OCI-LY7 (cell line): Measurements from ENCODE around the gene VAC14. TPM values are rescaled to one million over a fixed set of nuclear protein-coding genes. Genes with fewer than 3 reads are reported as not detected.

Source experiments
- BruUV-seq: library from RNA; stranded (reverse); fragments of 400-500 nt; replicated peaks from 2 replicates; lab custom pipeline; 2021; lab: Mats Ljungman, UMichigan
- CTCF ChIA-PET: fragments of 300-600 bp; sonication (Branson Sonifier 250); formaldehyde crosslinking; loops from one replicate; lab custom pipeline; 2022; ENCODE audit warnings: antibody characterized with exemption; ENCODE audit not compliant: unreplicated experiment; lab: Charles Lee
- POLR2A ChIA-PET: fragments of 300-600 bp; sonication (Branson Sonifier 250); formaldehyde crosslinking; loops from one replicate; lab custom pipeline; 2022; ENCODE audit warnings: antibody characterized with exemption; lab: Charles Lee
- DNase-seq: peaks from one replicate; pipeline ENCODE4 v3.0.0-alpha.2; 2015; ENCODE audit warnings: low spot score
- H2AFZ ChIP-seq: fragments of 200-600 bp; sonication (generic), shearing (Covaris generic); 2 replicates; pipeline ENCODE4 v1.6.1; 2014; ENCODE audit warnings: mild to moderate bottlenecking, antibody characterized with exemption, low read length, moderate library complexity
- H3K27ac ChIP-seq: fragments of 200-600 bp; sonication (generic); 2 replicates; pipeline ENCODE4 v1.5.1; 2014; ENCODE audit warnings: mixed run types, low read depth, mild to moderate bottlenecking, moderate library complexity, low read length, inconsistent platforms; ENCODE audit not compliant: poor library complexity, severe bottlenecking
- H3K36me3 ChIP-seq: fragments of 200-600 bp; sonication (generic); 2 replicates; pipeline ENCODE4 v1.6.1; 2014; ENCODE audit warnings: mild to moderate bottlenecking, antibody characterized with exemption, low read length, moderate library complexity, mixed read lengths; ENCODE audit not compliant: insufficient read depth
- H3K4me1 ChIP-seq: fragments of 200-600 bp; sonication (generic); 2 replicates; pipeline ENCODE4 v1.5.1; 2014; ENCODE audit warnings: mild to moderate bottlenecking, low read length; ENCODE audit not compliant: insufficient read depth, poor library complexity, severe bottlenecking
- H3K4me2 ChIP-seq: fragments of 200-600 bp; sonication (generic); 2 replicates; pipeline ENCODE4 v1.6.1; 2014; ENCODE audit warnings: mild to moderate bottlenecking, low read length
- H3K4me3 ChIP-seq: fragments of 200-600 bp; sonication (generic); 2 replicates; pipeline ENCODE4 v1.5.1; 2014; ENCODE audit warnings: mild to moderate bottlenecking, low read depth, low read length; ENCODE audit not compliant: poor library complexity, severe bottlenecking
- H3K79me2 ChIP-seq: fragments of 200-600 bp; sonication (generic); 2 replicates; pipeline ENCODE4 v1.6.1; 2016; ENCODE audit warnings: low read depth, mild to moderate bottlenecking, low read length, moderate library complexity, mixed read lengths; ENCODE audit not compliant: insufficient read depth
- H3K9me2 ChIP-seq: fragments of 200-600 bp; sonication (generic); 2 replicates; pipeline ENCODE4 v1.6.1; 2016; ENCODE audit warnings: mild to moderate bottlenecking, low read length, mixed read lengths; ENCODE audit not compliant: insufficient read depth
- H3K9me3 ChIP-seq: fragments of 200-600 bp; sonication (generic); 2 replicates; pipeline ENCODE4 v1.6.1; 2014; ENCODE audit warnings: mild to moderate bottlenecking, mixed run types, low read length, mixed read lengths
- H4K20me1 ChIP-seq: fragments of 200-600 bp; sonication (generic); 2 replicates; pipeline ENCODE4 v1.6.1; 2014; ENCODE audit warnings: mild to moderate bottlenecking, antibody characterized with exemption, low read length, moderate library complexity, mixed read lengths; ENCODE audit not compliant: insufficient read depth
- EZH2phosphoT487 ChIP-seq: fragments of 200-600 bp; sonication (generic); IDR thresholded peaks from 2 replicates; pipeline ENCODE4 v1.6.1; 2018; ENCODE audit warnings: low read depth, borderline replicate concordance, mild to moderate bottlenecking, mixed run types, antibody characterized with exemption, low read length, moderate library complexity, mixed read lengths
- intact Hi-C: fragments of 100-400 bp; cut with micrococcal nuclease; formaldehyde crosslinking; loops from one replicate; pipeline ENCODE4 v1.10.0; 2022; ENCODE audit not compliant: unreplicated experiment
- total RNA-seq, 2 experiments: library from RNA; depleted of rRNA in 1 of 2; stranded (reverse); fragments of >200 nt in 1 of 2; shearing (Covaris generic) in 1 of 2; gene quantifications; 2 replicates each; pipeline ENCODE4 v1.2.3, GENCODE V29; 2014 to 2022
- TF ChIP-seq, protein P1 (sequence below): fragments of 200-600 bp; sonication (generic); conservative IDR thresholded peaks from 2 replicates; pipeline ENCODE4 v1.5.1; 2014; ENCODE audit warnings: mild to moderate bottlenecking, antibody characterized with exemption, low read length, moderate library complexity, mixed read lengths

Gene VAC14
- total RNA-seq, 2 experiments from 2014 or later, result 37.6 to 43.1 TPM

DNA sequence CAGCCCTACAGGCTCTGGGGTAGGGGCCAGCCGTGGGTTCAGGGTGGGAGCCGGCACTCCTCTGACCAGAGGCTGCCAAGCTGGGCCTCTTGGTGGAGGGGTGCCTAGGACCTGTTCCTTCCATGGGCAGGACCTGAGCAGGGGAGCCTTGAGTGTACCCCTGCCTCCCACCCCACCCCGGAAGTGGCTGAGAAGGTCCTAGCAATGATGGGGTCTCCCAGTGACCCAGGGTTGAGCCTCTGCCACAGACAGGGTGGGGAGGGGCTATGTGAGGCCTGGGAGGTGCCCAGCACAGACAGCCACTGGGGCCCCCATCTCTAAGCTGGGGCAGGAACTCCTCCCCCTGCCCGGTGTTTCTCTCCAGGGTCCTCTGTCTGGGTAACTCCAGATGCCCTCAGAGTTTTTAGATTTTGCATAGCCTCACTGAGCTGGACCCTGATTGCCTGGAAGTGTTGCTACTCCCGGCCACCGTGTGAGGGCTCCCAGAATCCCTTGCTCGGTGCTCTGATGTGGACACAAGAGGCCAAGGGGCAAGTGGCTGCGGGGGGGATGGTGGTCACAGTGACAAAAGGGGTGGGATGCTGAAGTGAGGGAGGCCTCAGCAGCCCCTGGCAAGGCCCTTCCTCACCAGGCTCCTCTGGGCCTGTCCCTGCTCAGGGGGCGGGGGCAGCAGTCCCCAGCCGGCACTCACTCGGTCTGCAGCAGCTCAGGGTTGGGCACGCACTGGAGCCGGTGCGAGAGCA is 108.7 kb downstream of the VAC14 start:
- H3K4me1 ChIP-seq, result peaks cover 6% of the 10 kb centered on the region
- no peak for DNase-seq
- H3K4me2 ChIP-seq, result no peak overlapping the region
- POLR2A ChIA-PET, result no interaction called here
- intact Hi-C loops, result no loop called here
- no peak overlapping the region for H3K4me3 ChIP-seq
- H3K27ac ChIP-seq, result no peak overlapping the region
- no peaks in the 10 kb centered on the region; the same call in 1 of the 2 replicates for H3K36me3 ChIP-seq
- CTCF ChIA-PET, result no interaction called here
- no peaks in the 10 kb centered on the region for H4K20me1 ChIP-seq
- H3K9me3 ChIP-seq, result no peaks in the 10 kb centered on the region
- BruUV-seq, result no TSS peak
- H2AFZ ChIP-seq, result no peak overlapping the region
- TF ChIP-seq EZH2phosphoT487, result no peak
- TF ChIP-seq, protein P1, sequence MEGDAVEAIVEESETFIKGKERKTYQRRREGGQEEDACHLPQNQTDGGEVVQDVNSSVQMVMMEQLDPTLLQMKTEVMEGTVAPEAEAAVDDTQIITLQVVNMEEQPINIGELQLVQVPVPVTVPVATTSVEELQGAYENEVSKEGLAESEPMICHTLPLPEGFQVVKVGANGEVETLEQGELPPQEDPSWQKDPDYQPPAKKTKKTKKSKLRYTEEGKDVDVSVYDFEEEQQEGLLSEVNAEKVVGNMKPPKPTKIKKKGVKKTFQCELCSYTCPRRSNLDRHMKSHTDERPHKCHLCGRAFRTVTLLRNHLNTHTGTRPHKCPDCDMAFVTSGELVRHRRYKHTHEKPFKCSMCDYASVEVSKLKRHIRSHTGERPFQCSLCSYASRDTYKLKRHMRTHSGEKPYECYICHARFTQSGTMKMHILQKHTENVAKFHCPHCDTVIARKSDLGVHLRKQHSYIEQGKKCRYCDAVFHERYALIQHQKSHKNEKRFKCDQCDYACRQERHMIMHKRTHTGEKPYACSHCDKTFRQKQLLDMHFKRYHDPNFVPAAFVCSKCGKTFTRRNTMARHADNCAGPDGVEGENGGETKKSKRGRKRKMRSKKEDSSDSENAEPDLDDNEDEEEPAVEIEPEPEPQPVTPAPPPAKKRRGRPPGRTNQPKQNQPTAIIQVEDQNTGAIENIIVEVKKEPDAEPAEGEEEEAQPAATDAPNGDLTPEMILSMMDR, result no peak
- no peaks in the 10 kb centered on the region for H3K9me2 ChIP-seq
- H3K79me2 ChIP-seq, result no peaks in the 10 kb centered on the region

DNA sequence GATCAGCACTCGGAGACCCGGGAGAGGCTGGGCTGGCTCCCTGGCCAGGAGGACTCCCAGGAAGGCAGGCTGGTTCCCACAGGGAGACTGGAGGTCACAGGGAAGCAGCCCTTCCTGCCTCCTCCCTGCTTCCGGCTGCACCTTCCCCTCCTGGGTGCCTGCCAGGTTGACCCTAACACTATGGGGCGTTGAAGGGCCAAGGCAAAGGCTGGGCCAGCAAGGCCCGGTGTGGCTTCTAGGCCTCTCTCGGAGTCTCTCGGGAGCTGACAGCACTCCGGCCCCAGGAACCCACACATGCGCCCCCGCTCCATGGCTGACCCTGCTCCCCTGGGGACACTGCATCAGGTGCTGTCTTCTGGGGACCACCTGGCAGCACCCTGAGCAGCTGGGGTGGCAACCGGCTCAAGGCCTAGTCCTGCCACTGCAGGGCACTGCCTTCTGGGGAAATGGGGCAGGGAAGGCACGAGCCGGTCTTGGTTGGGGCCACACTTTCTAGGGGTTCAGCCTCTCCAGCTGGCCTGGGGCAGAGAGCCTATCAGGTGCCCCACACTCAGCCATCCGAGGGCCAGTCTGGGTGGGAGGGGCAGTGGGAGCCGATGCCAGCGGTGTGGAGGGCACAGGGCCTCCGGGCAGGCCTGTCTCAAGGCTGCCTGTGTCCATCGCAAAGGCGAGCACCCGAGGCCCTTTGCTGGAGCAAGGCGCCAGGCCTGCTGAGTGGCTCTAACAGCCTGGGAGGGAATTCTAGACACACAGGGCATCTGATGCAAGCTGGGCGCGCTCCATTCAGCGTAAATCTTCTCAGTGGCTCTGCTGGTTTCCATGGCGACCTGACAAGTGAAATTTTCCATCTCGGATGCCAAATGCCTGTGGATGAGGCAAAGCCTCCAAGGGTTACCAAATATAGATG is 109.5 kb downstream of the VAC14 start:
- Histone ChIP-seq H3K36me3 (no peaks in the 10 kb centered on the region; the same call in 1 of the 2 replicates), H3K4me1 (peaks cover 6% of the 10 kb centered on the region), H3K4me2 (no peak overlapping the region), H3K9me2 (no peaks in the 10 kb centered on the region), H2AFZ (no peak overlapping the region), H3K9me3 (no peaks in the 10 kb centered on the region), H4K20me1 (no peaks in the 10 kb centered on the region), H3K27ac (no peak overlapping the region), H3K79me2 (no peaks in the 10 kb centered on the region), H3K4me3 (no peak overlapping the region)
- DNase-seq, result no peak
- ChIA-PET CTCF (no interaction called here), POLR2A (no interaction called here)
- BruUV-seq, result no TSS peak
- intact Hi-C loops, result no loop called here
- no peak for TF ChIP-seq EZH2phosphoT487
- TF ChIP-seq, protein P1, result no peak
